RPMI7951 (cell line): Measurements from ENCODE around the gene BCKDHB. TPM values are rescaled to one million over a fixed set of nuclear protein-coding genes. Genes with fewer than 3 reads are reported as not detected.
"Not testable (repeated sequence)": the region's sequence is repeated elsewhere in the genome, so short reads cannot be mapped to it uniquely, and the experiment has no call there.

Source experiments
- DNase-seq: peaks from one replicate; pipeline ENCODE4 v3.0.0-alpha.2; 2012; ENCODE audit warnings: low read depth
- total RNA-seq: library from RNA; depleted of rRNA; stranded (reverse); fragments of >200 nt; shearing (Covaris generic); gene quantifications from 2 replicates; pipeline ENCODE4 v1.2.3, GENCODE V29; 2014

The BCKDHB gene
- total RNA-seq, 1 experiment from 2014 or later: 23.2 TPM

GRCh38 chr6:80259118-80259517 lies 152.6 kb downstream of the BCKDHB start:
- DNase-seq: no peak

DNA sequence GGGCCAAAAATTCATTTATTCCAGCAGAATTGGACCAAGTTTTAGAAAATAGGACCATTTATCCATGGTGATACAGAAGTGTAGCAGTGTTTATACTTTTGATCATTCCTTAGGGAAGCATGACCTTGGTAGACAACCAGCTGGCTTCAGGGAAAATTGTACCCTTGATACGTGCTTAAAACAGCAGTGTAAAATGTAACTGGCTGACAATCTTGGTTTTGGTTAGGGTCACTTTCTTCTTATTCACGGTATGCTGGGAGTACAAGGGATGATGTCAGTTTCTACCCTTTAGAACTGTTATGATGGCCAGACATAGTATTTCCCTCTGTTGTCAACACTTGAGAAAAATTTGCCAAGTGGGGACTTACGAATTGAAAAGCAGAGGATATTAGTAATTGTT lies 157.1 kb downstream of the BCKDHB start:
- DNase-seq: no peak

- DNase-seq: peak; percentile 37
Measured at GRCh38 chr6:80268865-80269730, 162.6 kb downstream of the BCKDHB start.

GRCh38 chr6:80271074-80271473 lies 164.6 kb downstream of the BCKDHB start:
- no peak for DNase-seq

GRCh38 chr6:80272988-80273387 lies 166.5 kb downstream of the BCKDHB start:
- DNase-seq: no peak

DNA sequence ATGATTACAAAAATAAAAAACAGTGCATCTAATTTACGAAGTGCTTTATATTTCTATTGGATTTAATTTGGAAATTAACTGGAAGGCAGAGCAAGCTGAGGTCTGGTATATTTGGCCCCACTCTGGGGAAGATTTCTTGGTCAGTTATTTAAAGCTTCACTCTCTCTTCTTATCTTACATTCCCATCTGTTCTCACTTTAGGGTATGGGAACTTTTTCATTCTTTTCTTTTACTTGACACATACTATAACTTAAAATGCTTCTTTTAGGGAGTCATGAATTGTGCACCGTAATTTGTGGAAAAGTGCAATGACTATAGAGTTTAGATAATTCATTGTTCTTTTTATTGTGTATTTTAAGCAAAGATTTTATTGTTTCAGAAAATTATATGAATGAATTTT lies 170.4 kb downstream of the BCKDHB start:
- DNase-seq: no peak

DNA sequence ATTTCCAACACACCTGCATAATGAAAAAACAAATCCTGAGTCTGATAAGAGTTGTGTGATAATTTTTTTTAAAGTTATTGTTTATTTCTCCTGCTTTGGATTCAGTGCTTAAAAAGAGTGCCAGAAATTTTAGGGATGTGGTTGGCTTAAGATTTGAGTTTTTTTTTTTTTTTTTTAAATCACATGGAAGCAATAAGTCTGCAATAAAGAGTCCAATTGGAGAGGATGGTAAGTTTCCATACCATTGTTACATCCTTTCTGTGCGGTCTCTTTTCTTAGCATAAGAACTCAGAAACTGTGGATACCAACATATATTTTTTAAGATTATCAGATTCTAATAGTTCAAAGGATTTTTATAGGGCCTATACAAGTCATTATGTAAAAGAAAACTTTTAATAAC lies 171.0 kb downstream of the BCKDHB start:
- no peak for DNase-seq

GRCh38 chr6:80280262-80281010 lies 174.0 kb downstream of the BCKDHB start:
- DNase-seq: peak; percentile 2

DNA sequence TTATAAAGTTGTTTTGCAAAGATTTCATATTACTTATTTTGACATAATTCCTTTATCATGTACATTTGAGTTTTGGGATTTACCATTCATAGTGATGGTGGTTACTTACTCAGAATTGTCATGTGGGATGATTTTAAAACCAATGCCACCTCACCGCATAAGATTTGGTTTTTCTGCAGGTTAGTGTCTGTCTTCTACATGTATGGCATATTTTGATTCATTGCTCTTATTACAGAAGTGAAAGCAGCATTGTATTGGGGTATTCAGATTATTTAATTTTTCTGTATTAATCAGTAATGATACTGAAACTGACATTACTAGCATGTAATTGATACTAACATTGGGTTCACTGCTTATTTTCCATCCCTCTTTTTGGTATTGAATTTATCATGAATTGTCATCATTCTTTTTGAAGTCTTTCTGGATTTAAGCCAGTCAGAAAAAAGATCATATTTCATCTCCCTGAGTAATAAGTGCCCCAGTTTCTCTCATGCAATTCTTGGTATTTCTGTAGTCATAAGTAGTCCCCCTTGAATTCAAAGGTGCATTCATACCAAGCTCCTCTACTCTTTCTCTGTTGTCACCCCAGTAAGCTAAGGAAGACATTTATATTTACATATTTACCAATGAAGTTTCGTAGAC lies 176.6 kb downstream of the BCKDHB start:
- DNase-seq: no peak

- no peak for DNase-seq
Measured at GRCh38 chr6:80287112-80287511, 180.6 kb downstream of the BCKDHB start.

- DNase-seq: no peak
Measured at GRCh38 chr6:80287607-80288006, 181.1 kb downstream of the BCKDHB start.

DNA sequence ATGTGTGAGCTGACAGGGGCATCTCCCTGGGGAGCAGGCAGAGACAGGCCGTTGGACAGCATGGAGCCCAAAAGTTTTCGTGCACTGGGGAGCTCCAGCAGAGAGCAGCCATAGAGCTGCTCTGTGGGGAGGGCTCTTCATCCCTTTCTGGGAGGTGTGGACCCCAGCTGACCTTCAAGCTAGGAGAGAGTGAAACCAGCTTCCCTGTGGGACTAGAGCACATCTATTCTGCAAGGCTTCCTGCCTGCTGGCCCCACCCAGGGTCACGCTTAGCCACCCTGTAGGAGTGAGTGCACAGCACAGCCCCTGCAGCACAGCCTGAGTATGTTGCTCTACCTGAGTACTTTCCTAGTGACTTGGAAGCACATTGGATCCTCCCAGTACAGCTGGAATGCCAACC lies 183.3 kb downstream of the BCKDHB start:
- no peak for DNase-seq

DNA sequence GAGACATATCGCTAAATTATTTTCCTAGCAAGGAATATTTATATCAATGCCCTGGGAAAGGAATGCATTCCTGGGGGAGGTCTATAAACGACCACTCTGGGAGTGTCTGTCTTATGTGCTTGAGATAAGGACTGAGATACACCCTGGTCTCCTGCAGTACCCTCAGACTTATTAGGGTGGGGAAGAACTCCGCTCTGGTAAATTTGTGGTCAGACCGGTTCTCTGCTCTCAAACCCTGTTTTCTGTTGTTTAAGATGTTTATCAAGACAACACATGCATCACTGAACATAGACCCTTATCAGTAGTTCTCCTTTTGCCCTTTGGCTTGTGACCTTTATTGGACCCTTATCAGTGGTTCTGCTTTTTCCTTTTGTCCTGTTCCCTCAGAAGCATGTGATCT lies 188.1 kb downstream of the BCKDHB start:
- DNase-seq: not testable (repeated sequence)

GRCh38 chr6:80302716-80303115 lies 196.2 kb downstream of the BCKDHB start:
- DNase-seq: no peak

- no peak for DNase-seq
Measured at GRCh38 chr6:80304014-80304413, 197.5 kb downstream of the BCKDHB start.

- no peak for DNase-seq
Measured at GRCh38 chr6:80314531-80314930, 208.1 kb downstream of the BCKDHB start.

GRCh38 chr6:80316686-80317231 lies 210.3 kb downstream of the BCKDHB start:
- DNase-seq: no peak

- DNase-seq: no peak
Measured at GRCh38 chr6:80319196-80319595, 212.7 kb downstream of the BCKDHB start.

DNA sequence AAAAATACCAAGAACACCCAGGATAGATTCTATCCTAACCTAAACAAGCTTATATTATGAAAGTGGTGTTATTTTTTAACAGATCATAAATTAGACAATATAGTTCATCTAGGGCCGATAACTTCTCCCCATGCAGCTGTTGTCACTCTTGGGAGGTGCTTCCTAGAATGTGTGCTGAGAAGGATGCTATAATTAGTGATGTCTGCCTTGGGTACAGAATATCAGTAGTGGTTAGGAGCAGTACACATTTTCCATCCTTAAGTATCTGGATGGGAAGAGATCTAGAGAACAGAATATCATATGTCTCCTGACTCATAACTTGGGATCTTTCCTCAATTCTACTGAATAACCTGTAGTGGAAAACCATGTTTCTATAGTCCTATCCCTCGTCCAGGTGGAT lies 214.5 kb downstream of the BCKDHB start:
- no peak for DNase-seq

- no peak for DNase-seq
Measured at GRCh38 chr6:80325742-80326141, 219.3 kb downstream of the BCKDHB start.

GRCh38 chr6:80328652-80329051 lies 222.2 kb downstream of the BCKDHB start:
- DNase-seq: no peak

- no peak for DNase-seq
Measured at GRCh38 chr6:80329496-80329895, 223.0 kb downstream of the BCKDHB start.
